HG02623 (cell line): ENCODE results near the gene OCRL.
A peak's percentile ranks its signal among the peaks of the same experiment; 100 is the strongest.

ENCODE experiments used
- ATAC-seq: cut with Tn5 transposase; IDR thresholded peaks from one replicate; pipeline ENCODE4 v1.9.1; 2021; ENCODE audit warnings: moderate library complexity; ENCODE audit not compliant: unreplicated experiment

Gene OCRL

GRCh38 chrX:129540068-129540653 is at the start of gene OCRL:
TSS of gene OCRL (plus strand) at chrX:129540259. CDS start at chrX:129540440, 181 bp downstream.
- peak; percentile 97 for ATAC-seq

GRCh38 chrX:129490330-129490729 is 49.7 kb upstream of the OCRL start:
- no peak for ATAC-seq

- ATAC-seq = no peak
Measured at GRCh38 chrX:129493643-129494042, 46.4 kb upstream of the OCRL start.

- ATAC-seq = no peak
Measured at GRCh38 chrX:129494887-129495286, 45.2 kb upstream of the OCRL start.

GRCh38 chrX:129495900-129496299 is 44.2 kb upstream of the OCRL start:
- no peak for ATAC-seq

- ATAC-seq = no peak
Measured at GRCh38 chrX:129496625-129497024, 43.4 kb upstream of the OCRL start.

- ATAC-seq = no peak
Measured at GRCh38 chrX:129497146-129497843, 42.8 kb upstream of the OCRL start.

- ATAC-seq = no peak
Measured at GRCh38 chrX:129510331-129510730, 29.7 kb upstream of the OCRL start.

GRCh38 chrX:129511689-129512088 is 28.4 kb upstream of the OCRL start:
- no peak for ATAC-seq

- ATAC-seq = no peak
Measured at GRCh38 chrX:129512409-129512808, 27.6 kb upstream of the OCRL start.

- ATAC-seq = no peak
Measured at GRCh38 chrX:129516402-129516801, 23.7 kb upstream of the OCRL start.

- no peak for ATAC-seq
Measured at GRCh38 chrX:129520151-129520550, 19.9 kb upstream of the OCRL start.

- no peak for ATAC-seq
Measured at GRCh38 chrX:129522184-129523078, 17.6 kb upstream of the OCRL start.

- ATAC-seq = no peak
Measured at GRCh38 chrX:129523079-129523911, 16.8 kb upstream of the OCRL start, which contains the start of gene SMARCA1. TSS of gene SMARCA1 (minus strand) at chrX:129523490. CDS start at chrX:129523370, 120 bp downstream.

- ATAC-seq = no peak
Measured at GRCh38 chrX:129524250-129524850, 15.7 kb upstream of the OCRL start.

GRCh38 chrX:129525162-129525561 is 14.9 kb upstream of the OCRL start:
- no peak for ATAC-seq

- ATAC-seq = no peak
Measured at GRCh38 chrX:129525896-129526295, 14.2 kb upstream of the OCRL start.

- no peak for ATAC-seq
Measured at GRCh38 chrX:129529685-129530281, 10.3 kb upstream of the OCRL start.

- no peak for ATAC-seq
Measured at GRCh38 chrX:129530410-129530809, 9.6 kb upstream of the OCRL start.

GRCh38 chrX:129531132-129531531 is 8.9 kb upstream of the OCRL start:
- ATAC-seq = no peak
